ENCODE data around the gene ACAP2.

DNA sequence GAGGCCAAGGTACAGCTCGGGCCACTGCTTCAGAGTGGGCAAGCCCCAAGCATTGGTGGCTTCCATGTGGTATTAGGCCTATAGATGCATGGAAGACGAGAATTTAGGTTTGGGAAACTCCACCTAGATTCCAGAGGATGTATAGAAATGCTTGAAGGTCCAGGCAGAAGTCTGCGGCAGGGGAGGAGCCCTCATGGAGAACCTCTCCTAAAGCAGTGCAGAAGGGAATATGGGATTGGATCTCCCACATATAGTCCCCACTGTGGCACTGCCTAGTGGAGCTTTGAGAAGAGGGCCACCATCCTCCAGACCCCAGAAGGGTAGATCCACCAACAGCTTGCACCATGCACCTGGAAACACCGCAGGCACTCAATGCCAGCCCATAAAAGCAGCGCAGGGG, 123.8 kb downstream of the ACAP2 start:
- no peak for TF ChIP-seq TAF1 (IDR thresholded peaks at IDR 0.05; ENCODE audit: borderline replicate concordance, low read depth, low read length)
- no peak for TF ChIP-seq POLR2A (IDR thresholded peaks at IDR 0.05; ENCODE audit: low read depth, low read length)
- TF ChIP-seq POLR2AphosphoS5 (IDR thresholded peaks at IDR 0.05; ENCODE audit: low read depth, low read length): no peak

Measured in GM12892 (cell line).